GM23248 (cell line): ENCODE measurements around the gene PRELP.

Experiments used
- EZH2 ChIP-seq: fragments of 200-600 bp; sonication (generic); IDR thresholded peaks from 2 replicates; pipeline ENCODE4 v1.6.1; 2018; ENCODE audit warnings: antibody characterized with exemption, mild to moderate bottlenecking; ENCODE audit not compliant: insufficient read depth, poor library complexity, severe bottlenecking
- EZH2phosphoT487 ChIP-seq: fragments of 200-600 bp; sonication (generic); IDR thresholded peaks from 2 replicates; pipeline ENCODE4 v1.6.1; 2018; ENCODE audit warnings: antibody characterized with exemption, moderate library complexity, mild to moderate bottlenecking, low read depth; ENCODE audit not compliant: insufficient read depth

DNA sequence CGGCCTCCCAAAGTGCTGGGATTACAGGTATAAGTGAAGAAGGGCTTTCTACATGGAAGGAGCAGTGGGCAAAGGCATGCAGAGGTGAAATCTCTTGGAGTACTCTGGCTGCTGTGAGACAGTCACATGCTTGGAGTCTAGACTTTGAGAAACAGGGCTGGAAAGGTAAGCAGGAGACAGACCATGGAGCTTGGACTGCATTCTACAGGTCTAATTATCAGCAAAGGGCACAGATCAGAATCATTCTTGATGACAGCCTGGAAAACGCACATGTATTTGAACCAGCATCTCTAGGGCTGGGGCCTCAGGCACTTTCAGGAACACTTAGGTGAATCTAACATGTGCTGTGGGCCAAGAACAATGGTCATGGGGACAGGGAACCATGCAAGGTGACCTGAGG lies 7.3 kb upstream of the PRELP start:
- no peak for TF ChIP-seq EZH2
- no peak for TF ChIP-seq EZH2phosphoT487
